G401 (cell line): Measurements from ENCODE around the gene HSFX3. TPM values are rescaled to one million over a fixed set of nuclear protein-coding genes. Genes with fewer than 3 reads are reported as not detected.
A peak's percentile ranks its signal among the peaks of the same experiment; 100 is the strongest.
"Not testable (repeated sequence)": the region's sequence is repeated elsewhere in the genome, so short reads cannot be mapped to it uniquely, and the experiment has no call there.

ENCODE experiments used
- DNase-seq: peaks from one replicate; pipeline ENCODE4 v3.0.0-alpha.2; 2015; ENCODE audit warnings: low spot score
- in situ Hi-C: cut with HindIII; loops from 2 replicates; pipeline ENCODE4 v1.10.0; 2016; ENCODE audit warnings: low sequenced_read_pairs, mixed read lengths
- total RNA-seq: library from RNA; depleted of rRNA; stranded (reverse); fragments of >200 nt; shearing (Covaris generic); gene quantifications from 2 replicates; pipeline ENCODE4 v1.2.3, GENCODE V29; 2014

HSFX3 gene
- total RNA-seq, 1 experiment from 2014 or later: not detected

DNA sequence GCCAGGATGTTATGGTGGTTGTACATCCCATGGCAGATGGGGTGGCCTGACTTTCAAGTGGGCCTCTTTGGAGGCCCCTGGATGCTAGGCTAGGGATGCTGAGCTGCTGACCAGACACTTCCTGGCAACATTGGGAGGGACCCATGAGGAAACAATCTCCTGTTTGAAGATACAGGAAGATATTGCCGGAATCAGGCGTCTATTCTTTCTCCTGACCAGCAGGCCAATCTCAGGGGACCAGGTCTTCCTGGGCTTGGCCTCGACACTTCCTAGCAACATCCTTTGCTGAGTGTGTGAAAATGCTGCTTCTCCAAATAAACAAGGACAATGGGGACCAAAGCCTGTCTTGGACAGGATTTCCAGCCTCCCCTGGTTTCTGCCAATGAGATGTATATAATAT lies 1.9 kb downstream of the HSFX3 start:
- in situ Hi-C loops, DNase-seq: not testable (repeated sequence)

- in situ Hi-C loops, DNase-seq: not testable (repeated sequence)
These were observed 2.8 kb downstream of the HSFX3 start for GRCh38 chrX:149546962-149547361.

GRCh38 chrX:149545545-149546543 lies 3.9 kb downstream of the HSFX3 start:
- in situ Hi-C loops, DNase-seq: not testable (repeated sequence)

DNA sequence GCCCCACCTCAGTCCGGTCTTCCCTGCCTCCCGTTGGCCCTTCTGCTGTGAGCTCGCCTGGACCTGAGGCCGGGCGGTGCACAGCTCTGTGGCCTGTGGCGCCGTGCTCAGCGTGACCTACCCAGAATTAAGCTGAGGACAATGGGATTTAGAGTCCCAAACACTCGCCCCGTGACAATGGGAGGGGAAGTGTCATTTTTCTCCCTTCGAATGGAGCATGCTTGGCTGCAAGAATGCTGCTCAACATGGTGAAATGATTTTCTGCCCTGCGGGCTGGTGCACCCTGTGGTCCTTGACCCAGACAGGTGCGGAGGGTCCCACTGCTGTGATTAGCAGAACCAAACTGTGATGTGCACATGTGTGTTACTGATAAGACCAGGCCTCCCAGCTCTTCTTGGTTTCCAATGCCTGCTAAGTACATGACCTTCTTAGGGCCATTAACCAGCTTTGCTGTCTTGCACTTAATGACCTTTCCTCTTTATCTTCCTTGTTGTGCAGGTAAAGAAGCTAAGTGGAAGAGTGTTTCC lies 8.1 kb downstream of the HSFX3 start:
- DNase-seq: no peak
- in situ Hi-C loops: no loop called here

- peak; percentile 97 for DNase-seq
- in situ Hi-C loops: no loop called here
These were observed 8.9 kb downstream of the HSFX3 start, which contains the start of gene EOLA1 for GRCh38 chrX:149540621-149541520. TSS of gene EOLA1 (plus strand) at chrX:149541012. CDS start at chrX:149545631, 4,619 bp downstream.

- peak; percentile 92 for DNase-seq
- in situ Hi-C loops: no loop called here
These were observed 9.5 kb downstream of the HSFX3 start for GRCh38 chrX:149540131-149540620.

DNA sequence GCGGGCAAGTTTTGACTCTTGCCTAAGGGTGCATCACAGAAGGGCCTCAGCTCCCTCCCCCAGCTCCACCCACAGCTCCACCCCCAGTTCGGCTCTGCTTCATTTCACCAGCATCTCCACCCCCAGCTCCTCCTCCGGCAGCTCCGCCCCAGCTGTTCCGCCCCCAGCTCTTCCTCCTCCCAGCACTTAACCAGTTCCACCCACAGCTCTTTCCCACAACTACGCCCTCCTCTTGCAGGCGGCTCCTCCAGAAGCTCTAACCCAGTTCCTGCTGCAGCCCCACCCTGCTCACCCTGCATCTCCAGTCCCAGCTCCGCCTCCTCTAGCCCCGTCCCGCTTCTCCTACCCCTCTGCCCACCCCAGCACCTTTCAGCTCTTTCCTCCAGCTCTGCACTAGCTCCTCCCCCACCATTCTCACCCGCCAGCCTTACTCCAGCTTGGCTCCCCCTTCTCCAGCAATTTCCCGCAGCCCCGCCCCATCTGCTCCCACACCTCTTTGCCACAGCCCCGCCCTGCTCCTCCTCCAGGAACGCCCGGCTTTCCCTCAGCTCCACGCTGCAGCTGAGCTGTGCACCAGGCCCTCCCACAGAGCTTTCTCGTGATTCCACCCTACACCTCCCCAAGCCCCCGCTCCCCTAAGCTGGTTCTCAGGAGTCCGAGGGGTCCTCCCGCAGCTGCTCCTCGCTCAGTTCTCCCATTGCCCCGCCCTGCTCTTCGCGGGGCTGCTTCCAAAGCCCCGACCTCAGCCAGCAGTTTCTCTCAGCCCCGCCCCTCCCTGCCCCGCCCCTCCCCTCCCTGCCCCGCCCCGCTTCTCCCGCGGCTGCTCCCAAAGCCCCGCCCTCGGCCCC lies 10.2 kb downstream of the HSFX3 start:
- in situ Hi-C loops: no loop called here
- DNase-seq: peak; percentile 82

DNA sequence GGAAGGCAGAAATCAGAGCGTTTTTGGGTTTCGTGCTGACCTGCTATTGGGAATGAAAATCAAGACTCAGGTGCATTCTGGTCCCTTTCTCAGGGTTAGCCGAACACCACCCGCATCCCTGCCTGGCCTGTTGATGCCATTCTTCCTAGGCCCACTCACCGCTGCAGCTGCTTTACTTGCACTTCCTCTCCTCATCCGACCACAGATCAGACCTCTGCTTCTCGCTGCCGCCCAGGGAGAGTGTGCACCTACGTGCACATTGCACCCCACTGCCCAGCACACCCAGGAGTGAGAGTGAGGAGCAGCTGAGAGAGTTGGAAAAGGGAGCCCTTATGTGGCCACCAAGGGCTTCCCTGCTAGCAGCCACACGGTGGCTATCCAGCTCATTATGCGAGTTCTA lies 12.2 kb downstream of the HSFX3 start:
- in situ Hi-C loops: not testable (repeated sequence)

DNA sequence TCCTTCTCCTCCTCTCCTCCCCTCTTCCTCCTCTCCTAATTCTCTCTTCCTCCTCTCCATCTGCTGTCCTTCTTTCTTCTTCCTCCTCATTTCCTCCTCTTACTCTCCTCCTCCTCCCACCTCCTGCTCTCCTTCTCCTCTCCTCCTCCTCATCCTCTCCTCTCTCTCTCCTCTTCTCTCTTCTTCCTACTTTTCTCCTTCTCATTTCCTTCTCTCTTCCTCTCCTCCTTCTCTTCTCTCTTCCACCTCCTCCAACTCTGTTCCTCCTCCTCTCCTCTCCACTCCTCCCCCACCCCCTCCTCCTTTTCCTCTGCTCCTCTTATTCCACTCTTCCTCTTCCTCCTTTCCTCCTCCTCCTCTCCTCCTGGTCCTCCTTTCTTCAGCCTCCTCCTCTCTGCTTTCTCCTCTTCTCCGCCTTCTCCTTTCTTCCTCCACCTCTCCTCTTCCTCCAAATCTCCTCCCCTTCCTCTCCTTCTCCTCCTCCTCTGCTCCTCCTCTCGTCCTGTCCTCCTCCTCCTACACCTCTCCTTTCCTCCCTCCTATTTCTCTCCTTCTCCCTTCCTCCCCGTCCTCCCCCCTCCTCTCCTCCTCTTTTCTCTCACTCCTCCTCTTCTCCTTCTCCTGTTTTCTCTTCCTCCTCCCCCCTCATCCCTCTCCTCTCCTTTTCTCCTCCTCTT lies 14.7 kb downstream of the HSFX3 start:
- DNase-seq, in situ Hi-C loops: not testable (repeated sequence)

More for the DNA sequence above, 12.2 kb downstream of the HSFX3 start:
- not testable (repeated sequence) for DNase-seq

DNA sequence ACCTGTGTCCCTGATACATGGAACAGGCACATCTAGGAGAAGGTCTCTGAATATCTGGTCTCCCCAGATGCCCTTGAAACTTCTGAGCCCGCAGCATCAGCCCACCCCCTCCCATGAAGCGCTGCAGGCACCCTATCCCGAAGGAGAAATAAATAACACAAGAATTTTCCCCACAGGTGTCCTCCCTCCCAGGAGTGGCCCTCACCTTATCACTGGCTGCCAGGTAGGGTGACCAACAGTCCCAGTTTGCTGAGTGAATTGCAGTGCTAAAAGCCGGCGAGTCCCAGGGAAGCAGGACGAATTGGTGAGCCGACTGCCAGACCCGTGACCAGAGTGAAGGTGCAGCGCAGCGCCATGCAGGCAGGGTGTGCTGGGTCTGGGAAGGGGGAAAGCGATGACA lies 15.7 kb downstream of the HSFX3 start:
- not testable (repeated sequence) for DNase-seq

GRCh38 chrX:149532868-149533267 lies 16.9 kb downstream of the HSFX3 start:
- in situ Hi-C loops, DNase-seq: not testable (repeated sequence)

More for the DNA sequence above, 15.7 kb downstream of the HSFX3 start:
- in situ Hi-C loops: not testable (repeated sequence)

DNA sequence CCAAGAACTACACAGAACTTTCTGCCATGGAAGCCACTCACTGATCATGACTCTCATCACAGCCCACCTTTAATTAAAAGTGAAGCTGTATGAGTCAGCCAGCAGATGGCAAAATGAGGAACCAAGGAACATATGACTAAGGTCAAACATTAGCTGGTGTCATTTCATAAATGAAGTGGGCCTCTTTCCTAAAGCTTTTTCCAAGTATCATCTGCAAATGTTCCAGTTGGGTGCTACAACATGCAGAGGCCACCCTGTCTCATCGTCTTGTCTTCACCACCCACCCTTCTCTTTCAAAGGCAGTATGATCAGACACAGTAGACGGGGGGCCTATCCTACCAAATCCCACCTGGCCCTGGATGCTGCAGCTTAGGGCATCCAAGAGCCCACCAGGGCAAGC lies 18.1 kb downstream of the HSFX3 start:
- no peak for DNase-seq
- in situ Hi-C loops: no loop called here

DNA sequence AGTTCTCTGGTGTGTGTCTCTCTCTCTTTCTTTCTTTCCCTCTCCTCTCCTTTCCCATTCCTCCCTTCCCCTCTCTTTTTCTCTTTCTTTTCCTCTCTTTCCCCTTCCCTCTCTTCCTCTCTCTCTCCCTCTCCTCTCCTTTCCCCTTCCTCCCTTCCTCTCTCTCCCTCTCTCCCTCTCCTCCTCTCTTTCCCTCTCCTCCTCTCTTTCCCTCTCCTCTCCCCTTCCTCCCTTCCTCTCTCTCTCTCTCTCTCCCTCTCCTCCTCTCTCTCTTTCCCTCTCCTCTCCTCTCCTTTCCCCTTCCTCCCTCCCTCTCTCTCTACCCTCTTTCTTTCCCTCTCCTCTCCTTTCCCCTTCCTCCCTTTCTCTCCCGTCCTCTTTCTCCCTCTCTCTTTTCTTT lies 21.3 kb downstream of the HSFX3 start:
- DNase-seq: no peak
- in situ Hi-C loops: no loop called here

GRCh38 chrX:149527705-149528104 lies 22.0 kb downstream of the HSFX3 start:
- in situ Hi-C loops: no loop called here
- DNase-seq: peak; percentile 44

DNA sequence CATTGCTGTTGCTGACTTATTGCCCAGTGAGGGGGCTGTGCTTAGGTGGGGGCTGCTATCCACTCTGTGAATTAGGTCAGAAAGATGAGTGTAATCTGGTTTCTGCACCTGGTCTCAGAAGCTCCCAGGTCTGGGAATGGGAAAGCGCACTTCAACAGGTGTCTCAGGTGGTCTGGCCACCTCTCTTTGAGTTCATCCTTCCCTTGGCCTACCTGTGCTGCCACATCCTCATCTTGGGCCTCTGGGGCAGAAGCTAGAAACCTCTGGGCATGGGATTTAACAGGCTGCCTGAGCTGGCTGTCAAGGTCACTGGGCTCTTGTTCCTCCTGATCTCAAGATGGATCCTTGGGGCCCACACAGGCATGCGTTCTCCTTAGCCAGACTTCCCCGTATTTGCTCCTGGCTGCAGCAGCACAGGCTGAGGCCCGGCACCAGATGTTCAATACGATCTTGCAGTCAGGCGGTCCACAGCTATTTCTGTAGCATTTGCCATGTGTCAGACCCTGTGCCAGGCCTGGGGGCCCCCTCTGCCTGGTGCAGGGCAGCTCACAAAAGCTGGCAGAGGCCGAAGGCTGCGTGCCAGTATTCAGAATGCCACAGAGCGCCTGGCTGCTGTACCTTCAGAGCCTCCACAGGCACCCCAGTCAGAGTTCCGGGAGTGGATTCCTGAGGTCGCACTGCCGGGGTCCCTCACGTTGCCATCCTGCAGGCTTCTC lies 23.2 kb downstream of the HSFX3 start:
- in situ Hi-C loops, DNase-seq: not testable (repeated sequence)

GRCh38 chrX:149525903-149526302 lies 23.8 kb downstream of the HSFX3 start:
- in situ Hi-C loops, DNase-seq: not testable (repeated sequence)

- in situ Hi-C loops: not testable (repeated sequence)
- peak; percentile 32 for DNase-seq
These were observed 24.3 kb downstream of the HSFX3 start for GRCh38 chrX:149525389-149525788.
